Activated CD4-positive, CD25-positive, alpha-beta regulatory T cell treated with anti-CD3 and anti-CD28 coated beads, Interleukin-2, amount 50 U/mL, for 16 hours (primary cell): ENCODE results near the gene ANXA11.
"Not testable (repeated sequence)": the region's sequence is repeated elsewhere in the genome, so short reads cannot be mapped to it uniquely, and the experiment has no call there.

Experiments
- DNase-seq: peaks from one replicate; pipeline ENCODE4 v3.0.0-alpha.2; 2020; ENCODE audit warnings: low read depth, low spot score

Gene ANXA11

GRCh38 chr10:80146918-80147317 lies 58.4 kb downstream of the ANXA11 start:
- no peak for DNase-seq

DNA sequence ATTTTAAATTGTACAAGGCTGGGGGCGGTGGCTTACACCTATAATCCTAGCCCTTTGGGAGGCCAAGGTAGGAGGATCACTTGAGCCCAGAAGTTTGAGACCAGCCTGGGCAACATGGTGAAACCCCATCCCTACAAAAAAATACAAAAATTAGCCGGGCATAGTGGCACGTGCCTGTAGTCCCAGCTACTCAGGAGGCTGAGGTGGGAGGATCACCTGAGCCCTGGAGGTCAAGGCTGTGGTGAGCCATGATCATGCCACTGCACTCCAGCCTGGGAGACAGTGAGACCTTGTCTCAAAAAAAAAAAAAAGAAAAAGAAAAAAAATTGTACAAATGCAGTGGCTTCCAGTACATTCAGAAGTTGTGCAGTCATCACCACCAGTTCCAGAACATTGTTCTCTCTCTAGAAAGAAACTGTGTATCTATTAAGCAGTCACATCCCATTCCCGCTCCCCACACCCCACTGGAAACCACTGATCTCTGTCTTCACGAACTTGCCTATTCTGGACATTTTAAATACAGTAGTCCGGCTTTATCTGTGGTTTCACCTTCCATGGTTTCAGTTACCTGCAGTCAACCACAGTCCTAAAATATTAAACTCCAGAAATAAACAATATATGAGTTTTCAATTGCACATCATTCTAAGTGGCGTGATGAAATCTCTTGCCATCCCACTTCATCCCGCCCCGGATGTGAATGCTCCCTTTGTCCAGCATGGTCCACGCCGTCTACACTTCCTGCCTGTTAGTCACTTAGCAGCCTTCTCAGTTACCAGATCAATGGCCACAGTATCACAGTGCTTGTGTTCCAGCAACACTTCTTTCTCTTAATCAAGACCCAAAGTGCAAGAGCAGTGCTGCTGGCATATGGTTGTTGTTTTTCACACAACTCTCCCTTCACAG lies 59.7 kb downstream of the ANXA11 start:
- DNase-seq: not testable (repeated sequence)

- no peak for DNase-seq
Measured at GRCh38 chr10:80144696-80145131, 60.6 kb downstream of the ANXA11 start.

- DNase-seq: no peak
Measured at GRCh38 chr10:80144067-80144695, 61.2 kb downstream of the ANXA11 start.

GRCh38 chr10:80141696-80142460 lies 63.5 kb downstream of the ANXA11 start:
- no peak for DNase-seq

DNA sequence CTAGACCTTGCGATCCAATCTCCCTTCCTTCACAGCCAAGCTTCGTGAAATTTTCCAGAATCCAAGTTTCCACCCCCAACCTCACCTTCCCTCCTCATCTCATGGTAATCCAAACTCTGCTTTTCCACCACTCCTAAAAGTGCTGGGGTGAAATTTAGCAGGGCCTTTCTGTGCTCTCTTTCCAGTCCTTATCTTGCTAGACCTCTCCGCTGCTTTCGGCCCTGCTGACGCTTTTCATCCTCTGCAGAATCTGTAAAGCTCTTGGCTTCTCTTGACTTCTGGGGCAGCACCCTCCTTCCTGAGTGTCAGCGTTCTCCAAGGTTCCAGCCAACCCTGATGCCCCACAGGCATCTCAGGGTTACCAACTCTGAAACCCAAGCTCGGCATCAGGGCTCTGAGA lies 65.1 kb downstream of the ANXA11 start:
- DNase-seq: no peak

DNA sequence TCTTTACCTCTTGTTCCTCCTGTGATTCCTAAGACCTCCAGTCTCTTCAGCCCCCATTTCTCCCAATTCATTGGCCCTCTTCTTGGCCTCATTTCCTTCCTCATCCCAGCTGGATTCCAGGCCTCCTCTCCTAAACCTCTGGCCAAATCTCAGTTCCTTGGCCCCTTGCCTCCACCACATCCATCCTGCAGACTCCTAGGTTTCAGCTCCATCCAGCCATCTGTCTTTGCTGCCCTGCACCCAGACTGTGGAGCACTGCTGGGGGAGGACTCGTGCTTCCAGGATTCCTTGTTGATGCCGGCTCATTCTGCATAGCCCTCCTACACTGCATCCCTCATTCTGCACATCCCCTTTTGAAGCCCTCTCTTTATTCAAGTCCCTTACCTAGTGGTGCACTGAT lies 66.1 kb downstream of the ANXA11 start:
- no peak for DNase-seq

DNA sequence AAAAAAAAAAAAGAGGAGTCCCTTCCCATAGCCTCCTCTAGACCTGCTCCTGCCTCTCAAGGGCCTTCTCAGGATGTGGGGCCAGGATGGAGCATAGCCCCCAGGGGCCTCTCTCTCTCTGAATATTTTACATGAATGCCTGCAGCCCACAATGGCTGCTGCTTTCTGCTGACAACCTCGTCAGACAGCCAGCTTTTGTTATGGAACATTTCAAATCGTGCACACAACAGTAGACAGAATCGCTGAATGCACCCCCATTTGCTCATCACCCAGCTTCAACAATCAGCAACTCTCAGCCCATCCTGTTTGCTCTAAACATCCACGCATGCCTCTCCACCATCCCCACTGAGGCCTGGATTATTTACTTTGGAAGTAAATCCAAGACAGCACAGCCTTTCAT lies 67.4 kb downstream of the ANXA11 start:
- no peak for DNase-seq

DNA sequence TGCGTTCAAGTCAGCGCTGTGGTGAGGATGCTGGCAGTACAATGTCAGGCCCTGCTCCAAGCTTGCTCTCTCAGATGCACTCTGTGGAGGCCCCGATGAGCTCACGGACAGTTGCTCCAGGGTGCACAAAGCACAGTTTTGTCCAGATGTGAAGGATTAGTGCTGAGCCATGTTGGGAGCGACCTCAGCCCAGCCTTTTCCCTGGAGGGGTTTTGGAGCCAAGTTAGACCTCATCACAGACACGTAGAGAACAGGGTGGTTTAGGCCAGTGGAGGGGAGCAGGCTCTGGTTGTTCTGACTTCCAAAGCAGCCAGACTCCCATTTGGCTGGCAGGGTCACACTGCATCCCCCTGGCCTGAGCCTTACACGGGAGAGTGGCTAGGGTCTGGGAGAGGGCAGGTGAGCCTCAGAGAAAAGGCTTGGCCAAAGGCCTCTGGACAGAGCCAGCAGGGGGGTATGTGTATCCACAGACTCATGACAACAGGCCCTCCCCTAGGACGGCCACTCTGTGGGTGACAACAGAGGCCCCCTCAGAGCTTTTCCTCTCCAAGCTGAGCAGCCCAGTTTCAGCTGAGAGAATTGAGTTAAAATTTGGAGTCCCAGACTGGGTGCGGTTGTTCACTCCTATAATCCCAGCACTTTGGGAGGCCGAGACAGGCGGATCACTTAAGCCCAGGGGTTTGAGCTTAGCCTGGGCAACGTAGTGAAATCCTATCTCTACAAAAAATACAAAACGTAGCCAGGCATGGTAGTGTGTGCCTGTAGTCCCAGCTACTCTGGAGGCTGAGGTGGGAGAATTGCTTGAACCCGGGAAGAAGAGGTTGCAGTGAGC lies 68.1 kb downstream of the ANXA11 start:
- no peak for DNase-seq

- DNase-seq: no peak
Measured at GRCh38 chr10:80136134-80136571, 69.2 kb downstream of the ANXA11 start.

DNA sequence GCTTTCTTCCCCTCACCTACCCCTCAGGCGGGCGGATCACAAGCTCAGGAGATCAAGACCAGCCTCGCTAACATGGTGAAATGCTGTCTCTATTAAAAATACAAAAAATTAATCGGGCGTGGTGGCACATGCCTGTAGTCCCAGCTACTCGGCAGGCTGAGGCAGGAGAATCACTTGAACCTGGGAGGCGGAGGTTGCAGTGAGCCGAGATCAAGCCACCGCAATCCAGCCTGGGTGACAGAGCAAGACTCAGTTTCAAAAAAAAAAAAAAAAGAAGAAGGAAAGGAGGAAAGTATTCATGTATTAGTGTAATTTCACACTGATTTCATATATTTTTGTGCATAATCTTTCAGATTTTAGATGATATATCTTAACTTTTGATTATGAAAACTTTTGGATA lies 71.7 kb downstream of the ANXA11 start:
- DNase-seq: not testable (repeated sequence)

GRCh38 chr10:80133206-80133605 lies 72.1 kb downstream of the ANXA11 start:
- no peak for DNase-seq

- no peak for DNase-seq
Measured at GRCh38 chr10:80132299-80133139, 72.8 kb downstream of the ANXA11 start, which contains the start of gene PLAC9. TSS of gene PLAC9 (plus strand) at chr10:80132730. CDS start at chr10:80132763, 33 bp downstream.

DNA sequence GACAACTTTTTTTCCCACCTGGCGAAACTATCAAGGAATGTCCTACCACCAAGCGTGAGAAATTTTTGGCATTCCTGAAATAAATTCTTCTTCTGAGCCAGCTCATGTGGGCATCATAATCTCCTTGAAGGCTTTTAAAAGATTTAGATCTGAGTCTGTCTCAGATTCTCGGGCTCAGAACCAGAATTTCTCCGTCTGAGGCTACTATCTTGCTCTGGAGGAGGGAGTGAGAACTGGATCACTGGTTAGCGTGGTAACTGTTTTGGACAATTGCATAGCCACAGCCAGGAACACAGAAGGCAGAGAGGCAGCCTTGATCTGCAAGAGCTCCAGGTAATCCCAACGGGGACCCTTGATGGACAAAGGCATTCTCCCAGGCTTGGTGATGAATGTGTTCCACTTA lies 73.8 kb downstream of the ANXA11 start:
- no peak for DNase-seq

DNA sequence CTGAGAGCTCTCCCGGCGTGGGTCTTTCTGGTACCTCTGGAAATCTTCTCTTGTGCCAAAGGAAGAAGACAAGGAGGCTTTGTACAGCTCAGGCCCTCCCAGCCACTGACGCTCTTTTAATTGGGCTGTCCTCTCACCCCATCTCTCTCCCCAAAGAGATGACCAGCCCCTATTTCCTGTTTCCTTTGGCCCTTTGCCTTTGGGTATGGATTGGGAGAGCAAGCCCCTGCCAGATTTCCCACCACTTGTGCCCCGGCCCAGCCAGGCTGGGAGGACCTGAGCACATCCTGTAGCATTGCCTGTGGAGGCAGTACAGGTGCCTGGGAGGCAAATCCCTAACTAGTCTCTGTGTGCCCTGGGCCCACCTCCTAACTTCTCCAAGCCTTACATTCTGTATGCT lies 78.5 kb downstream of the ANXA11 start:
- no peak for DNase-seq

- no peak for DNase-seq
Measured at GRCh38 chr10:80122746-80123145, 82.6 kb downstream of the ANXA11 start.

GRCh38 chr10:80122110-80122710 lies 83.1 kb downstream of the ANXA11 start:
- DNase-seq: no peak

DNA sequence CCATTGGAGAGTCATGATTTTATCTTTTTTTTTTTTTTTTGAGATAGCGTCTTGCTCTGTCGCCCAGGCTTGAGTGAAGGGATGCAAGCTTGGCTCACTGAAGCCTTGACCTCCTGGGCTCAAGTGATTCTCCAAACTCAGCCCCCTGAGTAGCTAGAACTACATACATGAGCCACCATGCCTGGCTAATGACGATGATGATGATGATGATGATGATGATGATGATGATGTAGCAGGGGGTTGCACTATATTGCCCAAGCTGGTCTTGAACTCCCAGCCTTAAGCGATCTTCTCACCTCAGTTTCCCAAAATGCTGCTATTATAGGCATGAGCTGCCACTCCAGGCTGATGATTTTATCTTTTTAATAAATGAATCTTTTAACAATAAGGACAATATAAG lies 86.7 kb downstream of the ANXA11 start:
- DNase-seq: no peak

DNA sequence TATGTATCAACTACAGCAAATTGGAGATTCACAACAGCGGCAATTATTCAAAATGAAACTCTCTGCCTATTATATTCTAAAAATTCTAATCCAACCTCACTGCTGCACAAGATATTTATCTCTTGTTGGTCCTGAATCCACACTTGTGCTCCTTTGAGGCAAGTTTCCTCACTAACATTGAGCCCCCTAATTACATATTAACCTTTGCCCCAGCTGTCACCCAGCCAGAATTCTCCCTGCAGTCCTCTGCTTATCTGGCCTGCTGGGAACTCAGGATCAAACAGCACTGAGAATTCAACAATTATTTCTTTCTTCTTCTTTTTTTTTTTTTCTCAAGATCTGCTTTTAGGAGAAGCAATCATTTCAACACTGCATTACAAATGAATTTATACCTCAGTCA lies 94.4 kb downstream of the ANXA11 start:
- DNase-seq: no peak
